ENCODE results near the gene RNF31.
A peak's percentile ranks its signal among the peaks of the same experiment; 100 is the strongest.
"Not testable (repeated sequence)": the region's sequence is repeated elsewhere in the genome, so short reads cannot be mapped to it uniquely, and the experiment has no call there.

RNF31 gene

GRCh38 chr14:24146978-24147760 lies at the start of gene RNF31:
TSS of gene RNF31 (plus strand) at chr14:24147498. CDS start at chr14:24147699, 201 bp downstream.
- H3K4me1 ChIP-seq (ENCODE audit: control insufficient read depth, insufficient read depth, low read length) = peaks cover 1% of the 10 kb centered on the region; the same call in 1 of the 2 replicates
- H3K4me3 ChIP-seq (ENCODE audit: low read length) = peak within 1 kb of the TSS; percentile 90
- H3K27ac ChIP-seq (ENCODE audit: low read length) = no peak within 1 kb of the TSS
- DNase-seq (ENCODE audit: low read depth, low spot score) = peak; percentile 92
- WGBS (ENCODE audit: insufficient coverage, insufficient read length) = no CpG with 5 or more reads among the region's 57 CpGs
- no peaks in the 10 kb centered on the region for H3K27me3 ChIP-seq (ENCODE audit: control insufficient read depth, insufficient read depth, low read length)
- peaks cover 26% of the 10 kb centered on the region for H3K36me3 ChIP-seq (ENCODE audit: control insufficient read depth, insufficient read depth, low read length)
- H3K9me3 ChIP-seq (ENCODE audit: control insufficient read depth, insufficient read depth, low read length) = no peaks in the 10 kb centered on the region

- no peak for DNase-seq (ENCODE audit: low read depth, low spot score)
- WGBS (ENCODE audit: insufficient coverage, insufficient read length) = no CpG with 5 or more reads among the region's 16 CpGs
- Histone ChIP-seq H3K4me1 (ENCODE audit: control insufficient read depth, insufficient read depth, low read length) (peaks cover 6% of the 10 kb centered on the region; the same call in 1 of the 2 replicates), H3K27me3 (ENCODE audit: control insufficient read depth, insufficient read depth, low read length) (no peaks in the 10 kb centered on the region), H3K9me3 (ENCODE audit: control insufficient read depth, insufficient read depth, low read length) (no peaks in the 10 kb centered on the region), H3K27ac (ENCODE audit: low read length) (no peak overlapping the region), H3K36me3 (ENCODE audit: control insufficient read depth, insufficient read depth, low read length) (peaks cover 22% of the 10 kb centered on the region), H3K4me3 (ENCODE audit: low read length) (no peak overlapping the region)
Measured at GRCh38 chr14:24098229-24098926, 48.9 kb upstream of the RNF31 start.

GRCh38 chr14:24098927-24099813 lies 48.1 kb upstream of the RNF31 start:
- DNase-seq (ENCODE audit: low read depth, low spot score) = no peak
- peaks cover 27% of the 10 kb centered on the region for H3K36me3 ChIP-seq (ENCODE audit: control insufficient read depth, insufficient read depth, low read length)
- no CpG with 5 or more reads among the region's 17 CpGs for WGBS (ENCODE audit: insufficient coverage, insufficient read length)

GRCh38 chr14:24100197-24100981 lies 46.9 kb upstream of the RNF31 start:
- Histone ChIP-seq H3K4me3 (ENCODE audit: low read length) (no peak overlapping the region), H3K27me3 (ENCODE audit: control insufficient read depth, insufficient read depth, low read length) (no peaks in the 10 kb centered on the region), H3K4me1 (ENCODE audit: control insufficient read depth, insufficient read depth, low read length) (0 out of 2 replicates have a peak, but pooled peaks cover 3% of the 10 kb centered on the region), H3K9me3 (ENCODE audit: control insufficient read depth, insufficient read depth, low read length) (no peaks in the 10 kb centered on the region; the same call in 1 of the 2 replicates), H3K36me3 (ENCODE audit: control insufficient read depth, insufficient read depth, low read length) (peaks cover 27% of the 10 kb centered on the region), H3K27ac (ENCODE audit: low read length) (no peak overlapping the region)
- DNase-seq (ENCODE audit: low read depth, low spot score) = no peak
- WGBS (ENCODE audit: insufficient coverage, insufficient read length) = no CpG with 5 or more reads among the region's 4 CpGs

More at GRCh38 chr14:24098927-24099813, 48.1 kb upstream of the RNF31 start:
- Histone ChIP-seq H3K9me3 (ENCODE audit: control insufficient read depth, insufficient read depth, low read length) (no peaks in the 10 kb centered on the region), H3K27ac (ENCODE audit: low read length) (no peak overlapping the region), H3K27me3 (ENCODE audit: control insufficient read depth, insufficient read depth, low read length) (no peaks in the 10 kb centered on the region), H3K4me1 (ENCODE audit: control insufficient read depth, insufficient read depth, low read length) (0 out of 2 replicates have a peak, but pooled peaks cover 3% of the 10 kb centered on the region), H3K4me3 (ENCODE audit: low read length) (no peak overlapping the region)

GRCh38 chr14:24100982-24101494 lies 46.3 kb upstream of the RNF31 start:
- Histone ChIP-seq H3K27ac (ENCODE audit: low read length) (no peak overlapping the region), H3K36me3 (ENCODE audit: control insufficient read depth, insufficient read depth, low read length) (peaks cover 27% of the 10 kb centered on the region), H3K4me3 (ENCODE audit: low read length) (no peak overlapping the region), H3K27me3 (ENCODE audit: control insufficient read depth, insufficient read depth, low read length) (no peaks in the 10 kb centered on the region), H3K9me3 (ENCODE audit: control insufficient read depth, insufficient read depth, low read length) (no peaks in the 10 kb centered on the region; the same call in 1 of the 2 replicates), H3K4me1 (ENCODE audit: control insufficient read depth, insufficient read depth, low read length) (no peaks in the 10 kb centered on the region)
- no peak for DNase-seq (ENCODE audit: low read depth, low spot score)
- WGBS (ENCODE audit: insufficient coverage, insufficient read length) = no CpG with 5 or more reads among the region's 3 CpGs

GRCh38 chr14:24102357-24103048 lies 44.8 kb upstream of the RNF31 start:
- H3K9me3 ChIP-seq (ENCODE audit: control insufficient read depth, insufficient read depth, low read length) = no peaks in the 10 kb centered on the region; the same call in 1 of the 2 replicates
- no peaks in the 10 kb centered on the region for H3K4me1 ChIP-seq (ENCODE audit: control insufficient read depth, insufficient read depth, low read length)
- DNase-seq (ENCODE audit: low read depth, low spot score) = no peak
- no CpG with 5 or more reads among the region's 7 CpGs for WGBS (ENCODE audit: insufficient coverage, insufficient read length)
- H3K4me3 ChIP-seq (ENCODE audit: low read length) = no peak overlapping the region
- H3K27me3 ChIP-seq (ENCODE audit: control insufficient read depth, insufficient read depth, low read length) = no peaks in the 10 kb centered on the region
- H3K27ac ChIP-seq (ENCODE audit: low read length) = no peak overlapping the region
- H3K36me3 ChIP-seq (ENCODE audit: control insufficient read depth, insufficient read depth, low read length) = peaks cover 27% of the 10 kb centered on the region

- no peak overlapping the region for H3K4me3 ChIP-seq (ENCODE audit: low read length)
- no peaks in the 10 kb centered on the region for H3K27me3 ChIP-seq (ENCODE audit: control insufficient read depth, insufficient read depth, low read length)
- H3K9me3 ChIP-seq (ENCODE audit: control insufficient read depth, insufficient read depth, low read length) = no peaks in the 10 kb centered on the region; the same call in 1 of the 2 replicates
- no peak overlapping the region for H3K27ac ChIP-seq (ENCODE audit: low read length)
- no peaks in the 10 kb centered on the region for H3K4me1 ChIP-seq (ENCODE audit: control insufficient read depth, insufficient read depth, low read length)
- peaks cover 22% of the 10 kb centered on the region for H3K36me3 ChIP-seq (ENCODE audit: control insufficient read depth, insufficient read depth, low read length)
- no peak for DNase-seq (ENCODE audit: low read depth, low spot score)
- WGBS (ENCODE audit: insufficient coverage, insufficient read length) = no CpG with 5 or more reads among the region's 13 CpGs
Measured at GRCh38 chr14:24103451-24103850, 43.8 kb upstream of the RNF31 start.

GRCh38 chr14:24105609-24106239 lies 41.6 kb upstream of the RNF31 start:
- not testable (repeated sequence) for H3K4me3 ChIP-seq (ENCODE audit: low read length); H3K27ac ChIP-seq (ENCODE audit: low read length); H3K27me3 ChIP-seq (ENCODE audit: control insufficient read depth, insufficient read depth, low read length); H3K4me1 ChIP-seq (ENCODE audit: control insufficient read depth, insufficient read depth, low read length); H3K9me3 ChIP-seq (ENCODE audit: control insufficient read depth, insufficient read depth, low read length); DNase-seq (ENCODE audit: low read depth, low spot score)
- WGBS (ENCODE audit: insufficient coverage, insufficient read length) = no CpG with 5 or more reads among the region's 8 CpGs
- H3K36me3 ChIP-seq (ENCODE audit: control insufficient read depth, insufficient read depth, low read length) = peaks cover 11% of the 10 kb centered on the region
